ENCODE measurements around the gene RAB8A.

DNA sequence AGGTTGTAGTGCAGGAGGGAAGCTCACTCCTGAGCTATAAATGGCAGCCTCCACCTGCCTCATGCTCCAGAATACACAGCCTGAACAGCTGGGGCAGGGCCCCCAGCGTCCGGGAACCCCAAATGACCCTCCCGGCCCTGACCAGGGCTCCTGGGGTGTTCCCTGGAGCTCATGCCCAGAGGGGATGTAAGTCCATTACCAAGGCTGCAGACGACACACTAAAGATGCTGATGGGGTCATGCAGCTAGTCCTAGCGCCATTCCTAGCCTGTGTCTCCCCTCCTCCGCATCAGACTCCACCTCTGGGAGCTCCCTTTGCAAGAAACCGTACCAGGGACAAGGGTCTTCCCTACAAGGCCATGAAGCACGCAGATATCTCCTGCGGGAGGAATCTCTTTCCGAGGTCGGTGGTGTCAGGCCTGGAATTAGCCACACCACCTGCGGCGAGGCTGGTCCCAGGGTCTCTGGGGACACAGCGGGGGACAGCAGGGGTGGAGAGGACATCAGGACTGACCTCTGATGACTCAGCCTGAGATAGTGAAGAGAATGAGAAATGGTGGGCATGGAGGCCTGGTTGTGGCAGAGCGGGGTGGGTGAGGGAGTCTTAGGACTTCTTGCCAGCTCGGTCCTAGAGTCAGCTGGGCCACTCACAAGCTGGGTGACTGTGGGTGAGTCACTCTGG is 47.3 kb upstream of the RAB8A start:
- TF ChIP-seq, protein P1, sequence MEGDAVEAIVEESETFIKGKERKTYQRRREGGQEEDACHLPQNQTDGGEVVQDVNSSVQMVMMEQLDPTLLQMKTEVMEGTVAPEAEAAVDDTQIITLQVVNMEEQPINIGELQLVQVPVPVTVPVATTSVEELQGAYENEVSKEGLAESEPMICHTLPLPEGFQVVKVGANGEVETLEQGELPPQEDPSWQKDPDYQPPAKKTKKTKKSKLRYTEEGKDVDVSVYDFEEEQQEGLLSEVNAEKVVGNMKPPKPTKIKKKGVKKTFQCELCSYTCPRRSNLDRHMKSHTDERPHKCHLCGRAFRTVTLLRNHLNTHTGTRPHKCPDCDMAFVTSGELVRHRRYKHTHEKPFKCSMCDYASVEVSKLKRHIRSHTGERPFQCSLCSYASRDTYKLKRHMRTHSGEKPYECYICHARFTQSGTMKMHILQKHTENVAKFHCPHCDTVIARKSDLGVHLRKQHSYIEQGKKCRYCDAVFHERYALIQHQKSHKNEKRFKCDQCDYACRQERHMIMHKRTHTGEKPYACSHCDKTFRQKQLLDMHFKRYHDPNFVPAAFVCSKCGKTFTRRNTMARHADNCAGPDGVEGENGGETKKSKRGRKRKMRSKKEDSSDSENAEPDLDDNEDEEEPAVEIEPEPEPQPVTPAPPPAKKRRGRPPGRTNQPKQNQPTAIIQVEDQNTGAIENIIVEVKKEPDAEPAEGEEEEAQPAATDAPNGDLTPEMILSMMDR (IDR thresholded peaks at IDR 0.05), result no peak
- TF ChIP-seq POLR2A (IDR thresholded peaks at IDR 0.05), result no peak

Data from thyroid gland (tissue), 4 donors.